Gastrocnemius medialis (tissue), 4 donors: Measurements from ENCODE around the gene ORC4.

Experiments
- CTCF ChIP-seq, 5 experiments: fragments of 450-650 bp in 3 of 5; fragments of 200-600 bp in 2 of 5; sonication (generic) in 2 of 5; IDR thresholded peaks in 4 of 5; conservative IDR thresholded peaks in 1 of 5; 1 replicate in 4 of 5; 2 replicates in 1 of 5; pipeline ENCODE4 v1.5.1; 2016 to 2019; ENCODE audit warnings: antibody characterized with exemption in 5 of 5, mild to moderate bottlenecking in 3 of 5, moderate library complexity in 3 of 5
- POLR2A ChIP-seq, 2 donors: fragments of 450-650 bp; IDR thresholded peaks; one replicate each; pipeline ENCODE4 v1.6.1; 2017; ENCODE audit warnings: antibody characterized with exemption in 2 of 2, mild to moderate bottlenecking in 2 of 2, moderate library complexity in 2 of 2

- TF ChIP-seq CTCF (IDR thresholded peaks at IDR 0.05 in 4 of 5, conservative IDR thresholded peaks at IDR 0.05 in 1 of 5), result no peak
- no peak for TF ChIP-seq POLR2A (IDR thresholded peaks at IDR 0.05)
These were observed 45.4 kb upstream of the ORC4 start for GRCh38 chr2:148065936-148066335.
